GM03348 (cell line): ENCODE measurements around the gene SEMA6A.
"Not testable (repeated sequence)": the region's sequence is repeated elsewhere in the genome, so short reads cannot be mapped to it uniquely, and the experiment has no call there.

Experiments
- DNase-seq: peaks from one replicate; pipeline ENCODE4 v3.0.0; 2012; ENCODE audit warnings: low spot score

SEMA6A gene

GRCh38 chr5:116546033-116546742, 28.4 kb downstream of the SEMA6A start:
- no peak for DNase-seq

GRCh38 chr5:116545465-116545864, 29.2 kb downstream of the SEMA6A start:
- not testable (repeated sequence) for DNase-seq

- DNase-seq = no peak
Observed at GRCh38 chr5:116544531-116545241, 29.9 kb downstream of the SEMA6A start.

GRCh38 chr5:116543501-116543900, 31.1 kb downstream of the SEMA6A start:
- DNase-seq = no peak

- no peak for DNase-seq
Observed at GRCh38 chr5:116542619-116543018, 32.0 kb downstream of the SEMA6A start.

- no peak for DNase-seq
Observed at GRCh38 chr5:116539222-116539621, 35.4 kb downstream of the SEMA6A start.

- no peak for DNase-seq
Observed at GRCh38 chr5:116536316-116537083, 38.1 kb downstream of the SEMA6A start.

- DNase-seq = no peak
Observed at GRCh38 chr5:116534964-116535651, 39.5 kb downstream of the SEMA6A start.

- no peak for DNase-seq
Observed at GRCh38 chr5:116532762-116533525, 41.7 kb downstream of the SEMA6A start.

- DNase-seq = no peak
Observed at GRCh38 chr5:116531635-116532034, 43.0 kb downstream of the SEMA6A start.

- DNase-seq = no peak
Observed at GRCh38 chr5:116531117-116531516, 43.5 kb downstream of the SEMA6A start.

GRCh38 chr5:116530276-116530675, 44.3 kb downstream of the SEMA6A start:
- DNase-seq = no peak

GRCh38 chr5:116529615-116530014, 45.0 kb downstream of the SEMA6A start:
- DNase-seq = no peak

GRCh38 chr5:116528519-116529234, 45.9 kb downstream of the SEMA6A start:
- no peak for DNase-seq

- no peak for DNase-seq
Observed at GRCh38 chr5:116527582-116527981, 47.0 kb downstream of the SEMA6A start.

- no peak for DNase-seq
Observed at GRCh38 chr5:116525674-116526073, 48.9 kb downstream of the SEMA6A start.

GRCh38 chr5:116524966-116525365, 49.7 kb downstream of the SEMA6A start:
- DNase-seq = no peak

- no peak for DNase-seq
Observed at GRCh38 chr5:116524051-116524904, 50.3 kb downstream of the SEMA6A start.

GRCh38 chr5:116523182-116523581, 51.4 kb downstream of the SEMA6A start:
- DNase-seq = not testable (repeated sequence)
